T-cell (primary cell): ENCODE results near the gene SHB. TPM values are rescaled to one million over a fixed set of nuclear protein-coding genes. Genes with fewer than 3 reads are reported as not detected.
"Not testable (repeated sequence)": the region's sequence is repeated elsewhere in the genome, so short reads cannot be mapped to it uniquely, and the experiment has no call there.

Experiments used
- ATAC-seq, 4 experiments: fragments of 200-7000 bp in 3 of 4; fragments of 150-1000 bp in 1 of 4; cut with Tn5 transposase; replicated peaks in 1 of 4; 1 replicate in 3 of 4; 2 replicates in 1 of 4; pipeline ENCODE4 v1.10.0; 2021; ENCODE audit warnings: moderate library complexity in 3 of 4, mild to moderate bottlenecking in 2 of 4, moderate number of reproducible peaks in 1 of 4
- CTCF ChIA-PET, 2 donors: fragments of 300-600 bp; sonication (Branson Sonifier 250); formaldehyde crosslinking; loops; one replicate each; lab custom pipeline; 2022; ENCODE audit warnings: antibody characterized with exemption in 2 of 2; lab: Charles Lee
- POLR2A ChIA-PET, 2 donors: fragments of 300-600 bp; sonication (Branson Sonifier 250); formaldehyde crosslinking; loops; one replicate each; lab custom pipeline; 2022; ENCODE audit warnings: antibody characterized with exemption in 2 of 2; lab: Charles Lee
- DNase-seq, 35 experiments: peaks; one replicate each; pipeline versions ENCODE4 v3.0.0 to v3.0.0-alpha.2; 2013 to 2023
- H3K27ac ChIP-seq: one replicate; pipeline ENCODE4 v1.5.1; 2013; ENCODE audit warnings: low read length
- H3K27me3 ChIP-seq, 2 experiments: replicated peaks in 1 of 2; 1 replicate in 1 of 2; 2 replicates in 1 of 2; pipeline versions ENCODE4 v1.6.1 to v1.7.0; 2013; ENCODE audit warnings: low read length in 1 of 2, mixed read lengths in 1 of 2; ENCODE audit not compliant: control insufficient read depth in 2 of 2, insufficient read depth in 2 of 2; ENCODE audit errors: extremely low read depth in 1 of 2
- H3K36me3 ChIP-seq, 2 donors: 1 replicate in 1 of 2; 2 replicates in 1 of 2; pipeline versions ENCODE4 v1.6.1 to v1.7.0; 2013; ENCODE audit warnings: low read length in 1 of 2; ENCODE audit not compliant: control insufficient read depth in 2 of 2, insufficient read depth in 1 of 2; ENCODE audit errors: extremely low read depth in 1 of 2
- H3K4me1 ChIP-seq, 2 experiments: 1 replicate in 1 of 2; 2 replicates in 1 of 2; pipeline versions ENCODE4 v1.6.1 to v1.7.0; 2013; ENCODE audit warnings: low read length in 2 of 2, mixed read lengths in 1 of 2; ENCODE audit not compliant: insufficient read depth in 2 of 2, control insufficient read depth in 1 of 2; ENCODE audit errors: extremely low read depth in 1 of 2
- H3K4me3 ChIP-seq, 2 donors: 1 replicate in 1 of 2; 2 replicates in 1 of 2; pipeline versions ENCODE4 v1.5.1 to v1.7.0; 2013; ENCODE audit warnings: mild to moderate bottlenecking in 2 of 2, low read length in 1 of 2, moderate library complexity in 1 of 2; ENCODE audit not compliant: control insufficient read depth in 1 of 2; ENCODE audit errors: extremely low read depth in 1 of 2
- H3K9me3 ChIP-seq: 2 replicates; pipeline ENCODE4 v1.7.0; 2013
- H3K27ac Mint-ChIP-seq, 2 donors: one replicate each; pipeline ENCODE4 v1.8.0; 2020 to 2021; ENCODE audit warnings: mild to moderate bottlenecking in 2 of 2, mixed read lengths in 2 of 2
- H3K27me3 Mint-ChIP-seq, 2 donors: one replicate each; pipeline ENCODE4 v1.8.0; 2021 to 2022; ENCODE audit warnings: mixed read lengths in 2 of 2
- H3K36me3 Mint-ChIP-seq: one replicate; pipeline ENCODE4 v1.8.0; 2021; ENCODE audit warnings: mixed read lengths
- H3K4me1 Mint-ChIP-seq, 3 donors: one replicate each; pipeline ENCODE4 v1.8.0; 2020 to 2022; ENCODE audit warnings: mixed read lengths in 3 of 3, mild to moderate bottlenecking in 1 of 3
- H3K4me3 Mint-ChIP-seq, 3 donors: one replicate each; pipeline ENCODE4 v1.8.0; 2020 to 2022; ENCODE audit warnings: mild to moderate bottlenecking in 3 of 3, mixed read lengths in 3 of 3, moderate library complexity in 3 of 3
- H3K9me3 Mint-ChIP-seq, 3 donors: one replicate each; pipeline ENCODE4 v1.8.0; 2020 to 2022; ENCODE audit warnings: mixed read lengths in 3 of 3
- WGBS: methylation state at CpG from one replicate; pipeline ENCODE4 v1.1.5; 2013; ENCODE audit warnings: missing lambda C conversion rate; ENCODE audit not compliant: insufficient coverage; 5-methylcytosine and 5-hydroxymethylcytosine counted together
- total RNA-seq, 35 experiments: library from RNA in 6 of 35; stranded (reverse) in 6 of 35; fragments of 120-200 nt in 1 of 35; gene quantifications; one replicate each; pipeline versions ENCODE4 v1.2.1 to v1.2.4 and lab custom pipeline; 2013 to 2026

SHB gene
- total RNA-seq, 5 donors from 2014 or later (not counting 1 experiment from before 2014, with no cell fraction given): 1.2 to 1.5 (median 1.3) TPM

DNA sequence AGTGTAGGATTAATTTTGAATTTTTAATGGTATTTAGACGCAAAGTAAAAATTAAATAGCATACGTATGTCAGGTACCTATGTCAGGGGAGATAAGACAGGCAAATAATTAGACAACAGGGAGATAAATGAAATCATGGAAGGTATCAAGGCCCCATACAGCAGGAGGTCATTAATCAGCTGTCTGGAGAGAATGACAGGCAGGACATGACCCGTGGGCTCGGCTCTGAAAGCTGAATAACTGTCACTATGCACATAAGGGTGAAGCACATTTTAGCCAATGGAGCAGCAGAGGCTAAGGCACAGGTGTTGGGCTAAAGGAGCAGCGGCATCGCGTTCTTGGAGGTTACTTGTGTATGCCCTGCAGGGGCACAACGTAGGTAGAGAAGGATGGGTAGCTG is 177.0 kb downstream of the SHB start:
- DNase-seq (no peak), ATAC-seq (no peak)
- POLR2A ChIA-PET: no interaction called here
- Histone ChIP-seq H3K4me1 (no peaks in the 10 kb centered on the region), H3K27me3 (no peaks in the 10 kb centered on the region), H3K9me3 (no peaks in the 10 kb centered on the region), H3K27ac (no peak overlapping the region), H3K4me3 (no peak overlapping the region), H3K36me3 (peaks cover 8 to 41% of the 10 kb centered on the region in 2 donors)
- peaks cover 54% of the 10 kb centered on the region for H3K36me3 Mint-ChIP-seq
- 97% methylated on average over 4 of the region's 8 CpGs for WGBS
- no peak overlapping the region for H3K27ac Mint-ChIP-seq
- H3K27me3 Mint-ChIP-seq: no peaks in the 10 kb centered on the region
- CTCF ChIA-PET: interaction anchor here in 1 of 2 donors (0.6 kb wide), 1 partner anchor 496 kb away, joined by 5 read pairs; no protein-coding TSS in a partner anchor
- no peak overlapping the region for H3K4me3 Mint-ChIP-seq
- peaks cover 0 to 1% (median 0%) of the 10 kb centered on the region in 3 donors for H3K4me1 Mint-ChIP-seq
- no peaks in the 10 kb centered on the region for H3K9me3 Mint-ChIP-seq

DNA sequence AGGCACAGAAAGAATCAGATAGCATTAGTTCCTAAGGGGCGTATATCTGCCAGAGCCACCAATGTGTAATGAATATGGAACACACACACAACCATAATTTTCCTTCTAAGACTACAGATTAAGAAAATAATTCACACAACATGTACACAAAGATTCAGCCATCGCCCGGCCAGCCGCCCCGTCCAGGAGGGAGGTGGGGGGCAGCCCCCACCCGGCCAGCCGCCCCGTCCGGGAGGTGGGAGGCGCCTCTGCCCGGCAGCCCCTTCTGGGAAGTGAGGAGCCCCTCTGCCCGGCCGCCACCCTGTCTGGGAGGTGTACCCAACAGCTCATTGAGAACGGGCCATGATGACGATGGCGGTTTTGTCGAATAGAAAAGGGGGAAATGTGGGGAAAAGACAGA is 178.0 kb downstream of the SHB start:
- H3K27me3 ChIP-seq, H3K4me1 Mint-ChIP-seq, H3K9me3 ChIP-seq, ATAC-seq, H3K4me3 ChIP-seq, POLR2A ChIA-PET, H3K9me3 Mint-ChIP-seq, H3K27ac Mint-ChIP-seq, H3K4me1 ChIP-seq, CTCF ChIA-PET, H3K27me3 Mint-ChIP-seq, H3K27ac ChIP-seq, DNase-seq, H3K4me3 Mint-ChIP-seq: not testable (repeated sequence)
- WGBS: no CpG with 5 or more reads among the region's 17 CpGs
- H3K36me3 ChIP-seq: peaks cover 3 to 34% of the 10 kb centered on the region in 2 donors
- H3K36me3 Mint-ChIP-seq: peaks cover 53% of the 10 kb centered on the region

DNA sequence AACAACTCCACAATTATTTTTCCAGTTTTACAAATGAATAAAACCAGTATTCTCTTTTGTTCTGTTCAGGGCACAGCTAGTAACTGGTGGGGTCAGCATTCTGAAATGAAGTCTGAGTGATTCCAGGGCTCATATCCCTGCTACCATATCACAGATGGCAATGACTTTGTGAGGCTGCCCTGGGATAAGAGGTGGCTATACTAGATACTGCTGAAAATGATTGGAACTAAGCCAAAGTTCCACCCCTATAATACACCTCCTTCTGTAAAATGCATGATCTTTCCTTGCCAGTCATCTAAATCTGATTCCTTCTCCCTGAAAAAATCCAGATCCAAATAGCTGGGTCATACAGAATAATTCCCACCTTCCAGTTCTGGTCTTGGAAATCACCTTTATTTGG is 179.5 kb downstream of the SHB start:
- Mint-ChIP-seq H3K27ac (no peak overlapping the region), H3K9me3 (no peaks in the 10 kb centered on the region), H3K4me3 (no peak overlapping the region), H3K4me1 (peaks cover 0 to 1% (median 0%) of the 10 kb centered on the region in 3 donors), H3K36me3 (peaks cover 50% of the 10 kb centered on the region), H3K27me3 (no peaks in the 10 kb centered on the region)
- Histone ChIP-seq H3K4me1 (no peaks in the 10 kb centered on the region), H3K4me3 (no peak overlapping the region), H3K36me3 (peaks cover 0 to 24% of the 10 kb centered on the region in 2 donors), H3K27ac (no peak overlapping the region), H3K27me3 (no peaks in the 10 kb centered on the region), H3K9me3 (no peaks in the 10 kb centered on the region)
- ATAC-seq (no peak), DNase-seq (no peak)
- ChIA-PET POLR2A (no interaction called here), CTCF (no interaction called here)

DNA sequence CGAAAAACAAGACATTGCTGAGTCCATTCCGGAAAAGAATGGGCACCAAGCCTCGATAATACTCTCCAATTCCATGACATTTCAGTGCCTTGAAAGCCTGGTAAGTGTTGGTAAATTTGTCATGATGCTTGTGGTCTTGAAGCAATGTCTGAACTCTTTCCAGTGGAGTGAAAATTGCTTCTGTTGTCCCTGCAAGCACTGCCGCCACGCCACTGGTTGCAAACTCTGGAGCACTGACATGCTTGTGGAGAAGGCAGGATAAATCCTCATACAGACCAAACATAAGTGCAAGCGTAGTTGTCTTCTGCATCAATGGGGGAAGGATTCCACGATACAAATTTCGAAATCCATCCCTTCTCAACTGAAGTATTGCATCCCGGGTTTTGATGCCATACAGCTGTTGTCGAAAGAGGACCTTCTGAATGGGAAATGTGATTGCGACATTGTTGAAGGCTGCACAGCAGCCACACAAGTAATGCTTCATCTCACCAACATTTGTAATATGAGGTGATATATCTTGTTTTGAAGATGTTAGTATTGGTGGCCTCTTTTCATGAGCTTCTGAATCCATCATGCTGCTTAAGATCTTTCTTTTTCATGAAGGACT is 180.9 kb downstream of the SHB start:
- CTCF ChIA-PET, H3K9me3 ChIP-seq, H3K4me3 Mint-ChIP-seq, ATAC-seq, POLR2A ChIA-PET, H3K4me1 ChIP-seq, H3K4me1 Mint-ChIP-seq, H3K27me3 ChIP-seq, H3K27ac ChIP-seq, H3K27me3 Mint-ChIP-seq, H3K4me3 ChIP-seq, DNase-seq, H3K27ac Mint-ChIP-seq, H3K9me3 Mint-ChIP-seq: not testable (repeated sequence)
- H3K36me3 ChIP-seq: peaks cover 0 to 14% of the 10 kb centered on the region in 2 donors
- H3K36me3 Mint-ChIP-seq: peaks cover 39% of the 10 kb centered on the region
- 100% methylated on average over 2 of the region's 11 CpGs for WGBS

DNA sequence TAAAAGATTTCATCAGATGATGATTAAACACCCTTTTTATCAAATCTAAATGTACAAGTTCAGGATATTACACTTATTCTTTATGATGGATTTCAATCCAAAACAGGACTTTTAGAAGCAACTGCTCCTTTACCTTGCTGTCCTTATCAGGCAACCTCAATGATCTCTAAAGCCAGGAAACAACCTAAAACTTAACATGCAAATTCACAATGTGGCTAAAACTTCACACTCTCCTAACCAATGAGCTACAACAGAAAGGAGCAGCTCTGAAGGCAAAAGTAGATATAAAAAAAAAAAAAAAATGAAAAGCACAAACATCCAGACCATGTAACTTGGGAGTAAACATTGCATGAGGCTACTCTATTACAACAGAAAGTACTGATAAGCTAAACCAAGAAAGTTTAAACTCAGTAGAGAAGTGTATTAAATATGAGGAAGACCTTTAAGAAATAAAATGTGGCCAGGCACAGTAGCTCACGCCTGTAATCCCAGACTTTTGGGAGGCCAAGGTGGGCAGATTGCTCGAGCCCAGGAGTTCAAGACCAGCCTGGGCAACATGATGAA is 188.0 kb downstream of the SHB start:
- no peaks in the 10 kb centered on the region for H3K27me3 ChIP-seq
- Mint-ChIP-seq H3K27me3 (no peaks in the 10 kb centered on the region), H3K4me3 (no peak overlapping the region), H3K4me1 (no peaks in the 10 kb centered on the region), H3K36me3 (peaks cover 32% of the 10 kb centered on the region), H3K27ac (no peak overlapping the region), H3K9me3 (no peaks in the 10 kb centered on the region)
- H3K4me3 ChIP-seq: no peak overlapping the region
- POLR2A ChIA-PET: interaction anchor here in 1 of 2 donors (0.6 kb wide), 1 partner anchor 18 kb away, joined by 6 read pairs; no protein-coding TSS in a partner anchor
- no peaks in the 10 kb centered on the region for H3K9me3 ChIP-seq
- H3K4me1 ChIP-seq: no peaks in the 10 kb centered on the region
- WGBS: 83% methylated on average over 2 of the region's 2 CpGs
- ATAC-seq: no peak
- peaks cover 0 to 13% of the 10 kb centered on the region in 2 donors for H3K36me3 ChIP-seq
- no peak overlapping the region for H3K27ac ChIP-seq
- no peak for DNase-seq
- CTCF ChIA-PET: interaction anchor here (0.6 to 0.7 kb wide), 2 partner anchors 28 to 1057 kb away, joined by 3 to 4 read pairs; no protein-coding TSS in a partner anchor

DNA sequence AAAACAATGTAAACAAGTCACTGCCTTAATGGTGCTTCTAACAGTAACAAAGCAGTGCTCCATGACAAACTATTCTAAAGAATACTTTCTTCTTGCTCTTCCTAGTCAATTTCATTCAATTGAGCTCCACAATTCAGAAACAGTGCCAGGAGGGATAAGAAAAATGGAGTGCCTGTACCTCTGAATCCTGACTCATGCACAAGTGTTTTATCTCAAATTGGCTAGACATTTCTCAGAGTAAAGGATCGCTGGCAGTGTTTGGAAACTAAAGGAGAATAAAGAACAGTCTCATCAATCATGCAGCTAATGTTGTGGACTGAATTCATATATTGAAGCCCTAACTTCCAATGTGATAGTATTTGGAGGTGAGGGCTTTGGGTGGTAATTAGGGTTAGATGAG is 192.7 kb downstream of the SHB start:
- ATAC-seq (no peak), DNase-seq (no peak)
- Mint-ChIP-seq H3K4me3 (no peak overlapping the region), H3K27ac (no peak overlapping the region), H3K36me3 (peaks cover 30% of the 10 kb centered on the region), H3K9me3 (no peaks in the 10 kb centered on the region), H3K4me1 (no peaks in the 10 kb centered on the region), H3K27me3 (no peaks in the 10 kb centered on the region)
- H3K36me3 ChIP-seq: peaks cover 0 to 9% of the 10 kb centered on the region in 2 donors
- H3K4me3 ChIP-seq: no peak overlapping the region
- POLR2A ChIA-PET: no interaction called here
- no peak overlapping the region for H3K27ac ChIP-seq
- CTCF ChIA-PET: interaction anchor here in 1 of 2 donors (0.6 kb wide), 1 partner anchor 23 kb away, joined by 3 read pairs; no protein-coding TSS in a partner anchor
- WGBS: no CpG with 5 or more reads among the region's 1 CpG
- H3K4me1 ChIP-seq: no peaks in the 10 kb centered on the region
- H3K9me3 ChIP-seq: no peaks in the 10 kb centered on the region
- H3K27me3 ChIP-seq: no peaks in the 10 kb centered on the region
